Stimulated activated memory B cell treated with anti-CD40 and anti-IgM and Interleukin-4, amounts not matched to agents 10 μg/mL and 1 μg/mL and 100 μg/mL, for 72 hours (primary cell): Measurements from ENCODE around the gene TATDN2.

Experiments used
- ATAC-seq: fragments of 150-1000 bp; cut with Tn5 transposase; 2 replicates; pipeline ENCODE4 v1.10.0; 2021
- H3K27ac Mint-ChIP-seq: one replicate; pipeline ENCODE4 v1.8.0; 2022; ENCODE audit warnings: mild to moderate bottlenecking, mixed read lengths
- H3K27me3 Mint-ChIP-seq: one replicate; pipeline ENCODE4 v1.8.0; 2022; ENCODE audit warnings: mixed read lengths
- H3K36me3 Mint-ChIP-seq: one replicate; pipeline ENCODE4 v1.8.0; 2022; ENCODE audit warnings: mixed read lengths
- H3K4me1 Mint-ChIP-seq: one replicate; pipeline ENCODE4 v1.8.0; 2022; ENCODE audit warnings: mixed read lengths
- H3K4me3 Mint-ChIP-seq: one replicate; pipeline ENCODE4 v1.8.0; 2022; ENCODE audit warnings: mild to moderate bottlenecking, moderate library complexity, mixed read lengths
- H3K9me3 Mint-ChIP-seq: one replicate; pipeline ENCODE4 v1.8.0; 2022; ENCODE audit warnings: mixed read lengths

Gene TATDN2

DNA sequence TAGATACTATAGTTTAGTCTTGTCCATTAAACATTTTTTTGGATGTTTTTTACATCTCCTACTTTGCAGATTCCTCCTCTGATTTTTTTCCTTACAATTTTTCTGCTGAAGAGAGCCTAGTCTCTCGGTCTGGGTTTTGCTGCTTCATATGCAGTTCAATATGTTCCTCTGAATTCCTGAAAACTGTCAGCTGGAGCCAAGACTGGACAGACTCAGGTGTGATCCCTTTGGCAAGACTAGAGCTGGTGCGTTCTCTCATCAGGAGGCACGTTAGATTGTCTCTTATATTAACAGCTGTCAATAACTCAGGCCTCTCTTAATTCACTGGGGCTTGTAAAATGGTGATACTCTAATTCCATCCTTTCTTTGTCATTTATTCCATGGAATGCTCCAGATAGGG, 57.9 kb downstream of the TATDN2 start:
- Mint-ChIP-seq H3K4me1 (no peaks in the 10 kb centered on the region), H3K4me3 (no peak overlapping the region), H3K36me3 (peaks cover 77% of the 10 kb centered on the region), H3K27ac (peak overlapping the region; percentile 2), H3K9me3 (no peaks in the 10 kb centered on the region), H3K27me3 (no peaks in the 10 kb centered on the region)
- ATAC-seq, result no peak

GRCh38 chr3:10308678-10309077, 60.4 kb downstream of the TATDN2 start:
- Mint-ChIP-seq H3K27ac (no peak overlapping the region), H3K36me3 (peaks cover 72% of the 10 kb centered on the region)

GRCh38 chr3:10309736-10310135, 61.5 kb downstream of the TATDN2 start:
- H3K4me3 Mint-ChIP-seq, result no peak overlapping the region
- no peaks in the 10 kb centered on the region for H3K9me3 Mint-ChIP-seq
- H3K4me1 Mint-ChIP-seq, result no peaks in the 10 kb centered on the region
- no peak for ATAC-seq
- peak overlapping the region; percentile 47 for H3K27ac Mint-ChIP-seq
- H3K36me3 Mint-ChIP-seq, result peaks cover 72% of the 10 kb centered on the region
- no peaks in the 10 kb centered on the region for H3K27me3 Mint-ChIP-seq

More at GRCh38 chr3:10308678-10309077, 60.4 kb downstream of the TATDN2 start:
- ATAC-seq, result no peak
- H3K27me3 Mint-ChIP-seq, result no peaks in the 10 kb centered on the region
- H3K4me1 Mint-ChIP-seq, result no peaks in the 10 kb centered on the region
- H3K4me3 Mint-ChIP-seq, result no peak overlapping the region
- no peaks in the 10 kb centered on the region for H3K9me3 Mint-ChIP-seq

- peaks cover 69% of the 10 kb centered on the region for H3K36me3 Mint-ChIP-seq
- no peak for ATAC-seq
- no peak overlapping the region for H3K4me3 Mint-ChIP-seq
- H3K9me3 Mint-ChIP-seq, result no peaks in the 10 kb centered on the region
- no peaks in the 10 kb centered on the region for H3K4me1 Mint-ChIP-seq
- no peaks in the 10 kb centered on the region for H3K27me3 Mint-ChIP-seq
- H3K27ac Mint-ChIP-seq, result peak overlapping the region; percentile 47
Observed at GRCh38 chr3:10310578-10310977, 62.3 kb downstream of the TATDN2 start.

DNA sequence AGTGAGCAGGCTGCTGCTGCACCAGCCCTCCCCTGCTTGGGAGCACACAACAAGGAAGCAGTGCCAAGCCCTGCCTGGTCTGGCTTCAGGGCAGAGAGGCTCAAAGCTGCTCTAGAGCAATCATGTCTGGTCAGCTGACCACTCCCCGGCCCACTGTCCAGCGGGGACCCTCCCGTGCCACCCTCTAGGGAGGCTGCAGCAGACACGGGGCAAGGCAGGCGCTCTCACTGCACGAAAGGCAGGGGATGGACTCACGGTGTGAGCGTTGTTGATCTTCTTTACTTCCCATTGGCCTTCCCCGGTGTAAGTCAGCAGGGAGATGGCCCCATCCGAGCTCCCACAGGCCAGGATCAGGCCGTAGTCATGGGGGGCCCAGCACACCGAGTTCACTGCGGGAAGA, 63.5 kb downstream of the TATDN2 start:
- H3K27ac Mint-ChIP-seq, result no peak overlapping the region
- H3K27me3 Mint-ChIP-seq, result no peaks in the 10 kb centered on the region
- H3K4me3 Mint-ChIP-seq, result no peak overlapping the region
- H3K36me3 Mint-ChIP-seq, result peaks cover 62% of the 10 kb centered on the region
- no peaks in the 10 kb centered on the region for H3K4me1 Mint-ChIP-seq
- no peak for ATAC-seq
- no peaks in the 10 kb centered on the region for H3K9me3 Mint-ChIP-seq

GRCh38 chr3:10312391-10312790, 64.1 kb downstream of the TATDN2 start:
- H3K27me3 Mint-ChIP-seq, result no peaks in the 10 kb centered on the region
- no peak overlapping the region for H3K27ac Mint-ChIP-seq
- no peak overlapping the region for H3K4me3 Mint-ChIP-seq
- no peak for ATAC-seq
- no peaks in the 10 kb centered on the region for H3K4me1 Mint-ChIP-seq
- H3K9me3 Mint-ChIP-seq, result no peaks in the 10 kb centered on the region
- H3K36me3 Mint-ChIP-seq, result peaks cover 60% of the 10 kb centered on the region

GRCh38 chr3:10312861-10313260, 64.6 kb downstream of the TATDN2 start:
- Mint-ChIP-seq H3K4me1 (peaks cover under 1% of the 10 kb centered on the region), H3K9me3 (no peaks in the 10 kb centered on the region), H3K27ac (no peak overlapping the region), H3K4me3 (no peak overlapping the region), H3K36me3 (peaks cover 59% of the 10 kb centered on the region), H3K27me3 (no peaks in the 10 kb centered on the region)
- no peak for ATAC-seq

- Mint-ChIP-seq H3K36me3 (peaks cover 45% of the 10 kb centered on the region), H3K27me3 (no peaks in the 10 kb centered on the region), H3K9me3 (no peaks in the 10 kb centered on the region), H3K27ac (no peak overlapping the region), H3K4me3 (no peak overlapping the region), H3K4me1 (peaks cover 18% of the 10 kb centered on the region)
- ATAC-seq, result no peak
Observed at GRCh38 chr3:10315101-10315500, 66.8 kb downstream of the TATDN2 start.

GRCh38 chr3:10315771-10316344, 67.6 kb downstream of the TATDN2 start:
- ATAC-seq, result no peak
- Mint-ChIP-seq H3K9me3 (no peaks in the 10 kb centered on the region), H3K27ac (no peak overlapping the region), H3K4me3 (no peak overlapping the region), H3K27me3 (no peaks in the 10 kb centered on the region), H3K4me1 (peaks cover 21% of the 10 kb centered on the region), H3K36me3 (peaks cover 38% of the 10 kb centered on the region)

DNA sequence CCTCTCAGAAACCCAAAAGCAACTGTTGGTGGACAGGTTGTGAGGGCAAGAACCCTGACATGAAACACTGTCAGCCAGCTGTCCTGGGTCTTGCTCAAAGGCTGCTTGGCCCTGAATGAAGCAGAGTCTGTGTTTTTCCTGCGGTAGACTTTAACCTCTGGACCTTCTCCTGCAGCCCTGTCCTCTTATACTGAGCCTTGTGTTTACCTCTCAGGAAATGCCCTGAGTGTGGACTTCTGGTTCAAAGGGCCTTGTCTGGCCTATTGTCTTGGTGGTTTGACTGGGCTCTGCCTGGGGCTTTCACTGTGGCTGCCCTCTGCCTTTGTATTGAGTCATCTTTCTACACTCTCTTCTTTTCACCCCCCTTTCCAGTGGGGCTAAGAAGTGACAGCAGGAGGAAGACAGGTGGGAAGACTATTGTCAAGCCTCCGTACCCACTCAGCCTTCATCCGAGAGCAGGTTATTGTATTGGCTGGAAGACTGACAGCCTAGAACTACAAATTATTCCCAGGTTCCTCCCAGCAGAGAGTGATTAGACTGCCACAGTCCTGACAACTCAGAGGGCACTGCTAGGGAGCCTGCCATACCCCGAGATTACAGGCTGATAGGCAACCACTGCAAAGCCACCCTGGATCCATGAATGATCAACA, 69.2 kb downstream of the TATDN2 start:
- Mint-ChIP-seq H3K27ac (no peak overlapping the region), H3K27me3 (no peaks in the 10 kb centered on the region), H3K36me3 (peaks cover 22% of the 10 kb centered on the region), H3K4me3 (no peak overlapping the region), H3K9me3 (no peaks in the 10 kb centered on the region), H3K4me1 (peaks cover 36% of the 10 kb centered on the region)
- no peak for ATAC-seq

DNA sequence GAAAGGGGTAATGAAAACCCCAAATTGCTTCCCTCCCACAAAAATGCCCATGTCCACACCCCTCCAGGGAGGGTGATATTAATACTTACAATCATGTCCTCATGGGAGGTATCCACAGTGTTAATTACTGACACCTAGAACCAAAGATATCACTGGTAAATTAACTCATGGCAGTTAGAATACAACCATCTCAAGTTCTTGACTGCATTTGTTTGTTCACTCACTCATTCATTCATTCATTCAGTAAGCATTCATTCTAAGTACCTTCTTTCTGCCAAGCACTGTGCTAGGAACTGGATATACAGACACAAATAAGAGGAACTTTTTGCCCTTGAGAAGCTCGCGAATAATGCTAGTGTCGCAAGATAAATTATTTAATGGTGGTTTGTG, 69.7 kb downstream of the TATDN2 start:
- ATAC-seq, result no peak
- Mint-ChIP-seq H3K27me3 (no peaks in the 10 kb centered on the region), H3K4me1 (peaks cover 36% of the 10 kb centered on the region), H3K27ac (no peak overlapping the region), H3K9me3 (no peaks in the 10 kb centered on the region), H3K4me3 (no peak overlapping the region), H3K36me3 (peaks cover 20% of the 10 kb centered on the region)

- no peak for ATAC-seq
- Mint-ChIP-seq H3K4me1 (peaks cover 36% of the 10 kb centered on the region), H3K4me3 (peak overlapping the region; percentile 85), H3K9me3 (no peaks in the 10 kb centered on the region), H3K27me3 (peaks cover 8% of the 10 kb centered on the region), H3K27ac (peak overlapping the region; percentile 86), H3K36me3 (peaks cover 19% of the 10 kb centered on the region)
Observed at GRCh38 chr3:10319251-10319650, 71.0 kb downstream of the TATDN2 start.

- ATAC-seq, result no peak
- peak overlapping the region; percentile 85 for H3K4me3 Mint-ChIP-seq
- peaks cover 14% of the 10 kb centered on the region for H3K27me3 Mint-ChIP-seq
- no peaks in the 10 kb centered on the region for H3K9me3 Mint-ChIP-seq
- H3K36me3 Mint-ChIP-seq, result peaks cover 13% of the 10 kb centered on the region
- H3K4me1 Mint-ChIP-seq, result peaks cover 36% of the 10 kb centered on the region
- peak overlapping the region; percentile 86 for H3K27ac Mint-ChIP-seq
Observed at GRCh38 chr3:10319804-10320203, 71.5 kb downstream of the TATDN2 start.

DNA sequence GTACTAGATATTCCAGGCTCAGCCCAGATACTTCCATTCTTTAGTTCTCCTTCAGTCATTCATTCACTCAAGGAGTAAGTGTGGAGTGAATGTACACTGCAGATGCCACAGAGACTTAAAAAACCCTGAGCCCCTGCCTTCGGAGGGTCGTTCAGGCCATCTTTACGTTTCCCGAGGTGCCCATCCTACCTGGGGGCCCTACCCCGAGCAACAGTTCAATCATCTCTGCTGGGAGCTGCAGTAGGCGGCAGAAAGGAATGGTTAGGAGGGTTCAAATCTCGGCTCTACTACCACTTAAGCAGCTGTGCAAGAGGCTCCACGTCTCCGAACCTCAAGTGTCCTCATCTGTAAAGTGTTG, 72.0 kb downstream of the TATDN2 start:
- ATAC-seq, result no peak
- Mint-ChIP-seq H3K27me3 (peaks cover 15% of the 10 kb centered on the region), H3K36me3 (peaks cover 10% of the 10 kb centered on the region), H3K27ac (peak overlapping the region; percentile 86), H3K9me3 (no peaks in the 10 kb centered on the region), H3K4me3 (peak overlapping the region; percentile 85), H3K4me1 (peaks cover 36% of the 10 kb centered on the region)

- Mint-ChIP-seq H3K9me3 (no peaks in the 10 kb centered on the region), H3K27me3 (peaks cover 15% of the 10 kb centered on the region), H3K4me3 (peak overlapping the region; percentile 85), H3K27ac (peak overlapping the region; percentile 86), H3K4me1 (peaks cover 36% of the 10 kb centered on the region), H3K36me3 (peaks cover 10% of the 10 kb centered on the region)
- no peak for ATAC-seq
Observed at GRCh38 chr3:10321630-10322351, 73.5 kb downstream of the TATDN2 start.

- H3K27ac Mint-ChIP-seq, result peak overlapping the region; percentile 86
- H3K9me3 Mint-ChIP-seq, result no peaks in the 10 kb centered on the region
- H3K36me3 Mint-ChIP-seq, result peaks cover 10% of the 10 kb centered on the region
- ATAC-seq, result no peak
- H3K27me3 Mint-ChIP-seq, result peaks cover 15% of the 10 kb centered on the region
- H3K4me3 Mint-ChIP-seq, result no peak overlapping the region
- H3K4me1 Mint-ChIP-seq, result peaks cover 36% of the 10 kb centered on the region
Observed at GRCh38 chr3:10322352-10322710, 74.1 kb downstream of the TATDN2 start.
